Mesothelial cell of epicardium (in vitro differentiated cells): ENCODE data around the gene PRCD. TPM values are rescaled to one million over a fixed set of nuclear protein-coding genes. Genes with fewer than 3 reads are reported as not detected.
"Not testable (repeated sequence)": the region's sequence is repeated elsewhere in the genome, so short reads cannot be mapped to it uniquely, and the experiment has no call there.

Source experiments
- DNase-seq, 2 experiments: peaks; one replicate each; pipeline ENCODE4 v3.0.0; 2021; ENCODE audit warnings: low spot score in 2 of 2; ENCODE audit not compliant: unreplicated experiment in 2 of 2
- H3K27ac Mint-ChIP-seq: 2 replicates; pipeline ENCODE4 v1.8.0; 2021; ENCODE audit warnings: mixed read lengths
- H3K27me3 Mint-ChIP-seq: 2 replicates; pipeline ENCODE4 v1.8.0; 2021; ENCODE audit warnings: low read depth, mixed read lengths
- H3K36me3 Mint-ChIP-seq: 2 replicates; pipeline ENCODE4 v1.8.0; 2021; ENCODE audit warnings: mixed read lengths
- H3K4me1 Mint-ChIP-seq: 2 replicates; pipeline ENCODE4 v1.8.0; 2021; ENCODE audit warnings: mixed read lengths
- H3K4me3 Mint-ChIP-seq: 2 replicates; pipeline ENCODE4 v1.8.0; 2021; ENCODE audit warnings: mild to moderate bottlenecking, moderate library complexity, mixed read lengths
- H3K9me3 Mint-ChIP-seq: 2 replicates; pipeline ENCODE4 v1.8.0; 2021; ENCODE audit warnings: mixed read lengths
- total RNA-seq: library from RNA; stranded (reverse); gene quantifications from 3 replicates; pipeline ENCODE4 v1.2.1, GENCODE V29; 2021
- TF ChIP-seq, protein P1 (sequence below): fragments of 200-600 bp; sonication (generic); IDR thresholded peaks from one replicate; pipeline ENCODE4 v1.5.0; 2021; ENCODE audit warnings: antibody characterized with exemption; ENCODE audit not compliant: unreplicated experiment

PRCD gene
- total RNA-seq, 1 donor from 2014 or later = 9.9 TPM

DNA sequence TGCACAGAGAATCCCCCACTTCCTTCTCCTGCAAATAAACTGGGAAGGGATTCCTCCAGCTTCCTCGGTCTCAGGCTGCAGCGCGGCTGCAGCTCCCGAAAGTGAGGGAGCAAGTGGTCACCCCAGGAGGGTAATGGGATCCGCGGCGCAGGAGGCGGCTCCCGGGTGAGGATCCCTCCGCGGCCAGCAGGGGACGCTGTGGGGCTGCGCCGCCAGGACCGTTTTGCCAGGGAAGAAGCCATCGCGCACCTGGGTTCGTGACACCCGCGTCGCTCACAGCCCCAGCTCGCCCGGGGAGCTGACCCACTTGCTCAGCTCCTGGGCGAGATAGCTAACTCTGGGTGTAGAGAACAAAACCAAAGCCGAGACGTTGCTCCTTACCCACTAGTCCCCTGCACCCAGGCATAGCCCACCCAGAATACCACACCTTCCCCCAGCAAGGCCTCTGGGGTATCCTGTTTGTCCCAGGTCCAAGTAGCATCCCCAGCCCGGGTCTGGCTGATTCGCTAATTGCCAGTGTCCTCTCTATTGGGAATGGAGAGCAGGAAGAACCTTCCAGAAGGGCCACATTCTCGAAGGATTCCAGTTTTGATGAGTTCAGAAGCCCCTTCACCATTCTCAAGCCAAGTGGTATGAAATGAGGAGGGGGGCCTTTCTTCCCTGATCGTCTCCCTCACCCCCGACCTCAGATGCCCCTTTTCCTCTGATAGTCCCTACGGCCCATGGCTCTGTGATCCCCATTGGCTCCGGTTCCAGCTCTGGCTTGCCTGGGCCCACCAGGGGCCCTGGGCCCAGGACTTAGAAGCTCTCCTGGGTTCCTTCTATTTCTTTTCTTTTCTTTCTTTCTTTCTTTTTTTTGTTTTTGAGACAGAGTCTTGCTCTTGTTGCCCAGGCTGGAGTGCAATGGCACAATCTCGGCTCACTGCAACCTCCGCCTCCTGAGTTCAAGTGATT, 16.5 kb upstream of the PRCD start:
- Mint-ChIP-seq H3K9me3 (no peaks in the 10 kb centered on the region), H3K4me3 (peak overlapping the region; percentile 44), H3K36me3 (no peaks in the 10 kb centered on the region), H3K27ac (no peak overlapping the region), H3K27me3 (peaks cover 9% of the 10 kb centered on the region), H3K4me1 (peaks cover 31% of the 10 kb centered on the region)
- peak; percentile 67 to 92 for DNase-seq
- TF ChIP-seq, protein P1, sequence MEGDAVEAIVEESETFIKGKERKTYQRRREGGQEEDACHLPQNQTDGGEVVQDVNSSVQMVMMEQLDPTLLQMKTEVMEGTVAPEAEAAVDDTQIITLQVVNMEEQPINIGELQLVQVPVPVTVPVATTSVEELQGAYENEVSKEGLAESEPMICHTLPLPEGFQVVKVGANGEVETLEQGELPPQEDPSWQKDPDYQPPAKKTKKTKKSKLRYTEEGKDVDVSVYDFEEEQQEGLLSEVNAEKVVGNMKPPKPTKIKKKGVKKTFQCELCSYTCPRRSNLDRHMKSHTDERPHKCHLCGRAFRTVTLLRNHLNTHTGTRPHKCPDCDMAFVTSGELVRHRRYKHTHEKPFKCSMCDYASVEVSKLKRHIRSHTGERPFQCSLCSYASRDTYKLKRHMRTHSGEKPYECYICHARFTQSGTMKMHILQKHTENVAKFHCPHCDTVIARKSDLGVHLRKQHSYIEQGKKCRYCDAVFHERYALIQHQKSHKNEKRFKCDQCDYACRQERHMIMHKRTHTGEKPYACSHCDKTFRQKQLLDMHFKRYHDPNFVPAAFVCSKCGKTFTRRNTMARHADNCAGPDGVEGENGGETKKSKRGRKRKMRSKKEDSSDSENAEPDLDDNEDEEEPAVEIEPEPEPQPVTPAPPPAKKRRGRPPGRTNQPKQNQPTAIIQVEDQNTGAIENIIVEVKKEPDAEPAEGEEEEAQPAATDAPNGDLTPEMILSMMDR = peak; percentile 99

DNA sequence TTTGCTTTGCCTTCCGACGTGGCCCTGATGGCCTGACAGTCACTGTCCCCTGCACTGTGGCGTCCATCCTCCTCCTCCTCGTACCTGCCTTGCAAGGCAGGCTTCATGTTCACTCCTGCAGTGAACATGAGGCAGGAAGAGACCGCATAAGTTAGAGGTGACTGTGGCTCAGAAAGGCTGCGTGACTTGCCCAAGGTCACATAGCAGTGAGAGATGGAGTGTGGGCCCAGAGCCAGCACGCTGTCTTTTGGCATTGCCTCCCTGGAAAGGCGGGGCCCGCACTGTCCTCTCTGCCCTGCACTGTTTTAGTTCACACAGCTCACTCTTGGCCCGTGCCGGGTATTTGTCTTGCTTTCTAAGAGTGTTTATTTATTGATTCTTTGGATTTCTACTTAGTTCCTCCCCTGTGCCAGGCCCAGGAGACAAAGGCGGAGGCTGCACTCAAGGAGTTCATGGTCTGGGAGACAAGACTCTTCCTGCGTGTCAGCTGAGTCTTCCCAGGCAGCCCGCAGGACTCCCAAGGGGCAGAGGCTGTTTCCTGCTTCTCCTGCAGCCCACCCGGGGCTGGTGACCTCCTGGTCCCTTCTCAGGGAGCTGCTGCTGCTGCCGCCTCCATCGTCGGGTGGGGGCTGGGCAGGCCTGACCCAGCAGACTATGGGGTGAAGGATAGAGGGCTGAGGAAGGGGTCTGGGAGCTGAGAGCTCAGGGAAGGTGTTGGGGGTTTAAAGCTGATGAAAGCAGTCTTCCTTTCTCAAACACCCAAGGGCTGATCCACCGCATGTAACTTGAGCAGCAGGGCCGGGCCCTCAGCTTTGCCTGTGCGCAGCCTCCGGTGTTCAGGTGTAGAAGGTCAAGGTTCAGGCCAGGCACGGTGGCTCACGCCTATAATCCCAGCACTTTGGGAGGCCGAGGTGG, 15.0 kb upstream of the PRCD start:
- peak overlapping the region; percentile 43 for H3K27ac Mint-ChIP-seq
- H3K9me3 Mint-ChIP-seq = no peaks in the 10 kb centered on the region
- TF ChIP-seq, protein P1 = no peak

DNA sequence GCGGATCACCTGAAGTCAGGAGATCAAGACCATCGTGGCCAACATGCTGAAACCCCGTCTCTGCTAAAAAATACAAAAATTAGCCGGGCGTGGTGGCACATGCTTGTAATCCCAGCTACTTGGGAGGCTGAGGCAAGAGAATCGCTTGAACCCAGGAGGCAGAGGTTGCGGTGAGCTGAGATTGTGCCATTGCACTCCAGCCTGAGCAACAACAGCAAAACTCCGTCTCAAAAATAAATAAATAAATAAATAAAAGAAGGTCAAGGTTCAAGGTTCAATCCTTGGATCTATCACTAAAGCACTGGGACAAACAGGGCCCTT, 14.4 kb upstream of the PRCD start:
- DNase-seq, H3K27ac Mint-ChIP-seq, H3K4me3 Mint-ChIP-seq, H3K27me3 Mint-ChIP-seq, H3K9me3 Mint-ChIP-seq, H3K36me3 Mint-ChIP-seq: not testable (repeated sequence)
- H3K4me1 Mint-ChIP-seq = peaks cover 37% of the 10 kb centered on the region

More for the DNA sequence above, 15.0 kb upstream of the PRCD start:
- no peak overlapping the region for H3K4me3 Mint-ChIP-seq
- no peaks in the 10 kb centered on the region for H3K36me3 Mint-ChIP-seq
- peaks cover 32% of the 10 kb centered on the region for H3K4me1 Mint-ChIP-seq
- no peak for DNase-seq
- H3K27me3 Mint-ChIP-seq = peaks cover 9% of the 10 kb centered on the region

DNA sequence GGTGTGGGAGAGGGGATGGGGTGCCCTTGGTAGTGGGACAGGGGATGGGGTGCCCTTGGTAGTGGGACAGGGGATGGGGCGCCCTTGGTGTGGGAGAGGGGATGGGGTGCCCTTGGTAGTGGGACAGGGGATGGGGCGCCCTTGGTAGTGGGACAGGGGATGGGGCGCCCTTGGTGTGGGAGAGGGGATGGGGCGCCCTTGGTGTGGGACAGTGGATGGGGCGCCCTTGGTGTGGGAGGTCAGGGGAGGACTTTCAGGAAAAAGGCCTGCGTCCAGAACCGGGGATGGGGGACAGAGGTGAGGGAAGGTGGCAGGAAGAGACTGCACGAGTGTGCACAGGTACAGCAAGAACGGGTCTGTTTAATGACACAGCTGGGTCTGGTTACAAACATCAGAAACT, 12.8 kb upstream of the PRCD start:
- not testable (repeated sequence) for H3K4me3 Mint-ChIP-seq, H3K27me3 Mint-ChIP-seq, H3K9me3 Mint-ChIP-seq, DNase-seq, H3K36me3 Mint-ChIP-seq
- Mint-ChIP-seq H3K4me1 (peaks cover 42% of the 10 kb centered on the region), H3K27ac (peak overlapping the region; percentile 8)

DNA sequence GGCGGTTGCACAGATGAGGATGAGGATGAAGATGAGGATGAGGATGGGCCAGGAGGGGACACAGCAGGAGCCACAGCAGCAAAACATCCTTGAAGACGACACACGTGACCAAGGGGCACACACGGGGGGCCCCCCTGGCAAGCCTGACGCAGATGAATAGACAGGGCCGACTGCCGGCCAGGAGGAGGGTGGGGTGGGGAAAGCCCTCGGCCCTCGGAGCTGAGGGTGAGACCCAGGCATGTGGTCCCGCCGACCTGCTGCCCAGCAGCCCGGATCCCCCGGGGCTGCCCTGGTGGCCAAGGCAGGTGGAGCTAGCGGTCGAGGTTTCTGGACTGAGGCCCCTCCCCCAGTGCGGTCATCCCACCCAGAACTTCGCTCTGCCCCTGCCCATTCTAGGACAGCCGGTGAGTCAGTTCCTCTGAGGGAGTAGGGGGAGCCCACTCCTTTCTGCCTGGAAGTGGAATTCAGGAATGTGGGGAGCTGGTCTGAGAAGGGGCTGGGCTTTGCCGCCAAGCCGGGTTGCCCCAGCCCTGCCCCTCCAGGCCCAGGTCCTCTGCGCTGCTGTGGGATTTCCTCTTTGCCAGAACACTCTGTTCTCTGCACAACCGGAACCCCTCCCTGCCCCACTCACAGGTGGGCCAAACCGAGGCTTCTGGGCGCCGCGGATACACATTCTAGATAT, 12.3 kb upstream of the PRCD start:
- TF ChIP-seq, protein P1 = no peak
- Mint-ChIP-seq H3K9me3 (no peaks in the 10 kb centered on the region), H3K36me3 (no peaks in the 10 kb centered on the region), H3K27me3 (peaks cover 9% of the 10 kb centered on the region), H3K4me1 (peaks cover 45% of the 10 kb centered on the region), H3K4me3 (no peak overlapping the region), H3K27ac (peak overlapping the region; percentile 8)
- DNase-seq = no peak

DNA sequence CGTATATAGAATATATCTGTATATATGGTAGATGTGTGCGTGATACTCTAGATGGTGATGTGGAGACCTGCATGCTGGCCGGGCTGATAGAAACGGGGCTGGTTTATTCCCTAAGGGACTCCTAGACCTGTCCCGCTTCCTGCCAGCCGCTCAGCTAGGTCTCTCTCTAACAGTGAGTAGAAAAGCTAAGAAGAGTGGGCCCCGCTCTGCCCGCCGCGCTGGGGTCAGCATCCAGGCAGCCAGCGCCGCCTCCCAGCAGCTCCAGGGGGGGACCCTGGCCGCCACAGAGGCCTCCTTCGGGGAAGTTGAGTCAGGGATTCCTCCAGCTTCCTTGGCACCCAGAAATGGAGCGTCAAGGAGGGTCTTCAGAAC, 11.7 kb upstream of the PRCD start:
- Mint-ChIP-seq H3K4me3 (no peak overlapping the region), H3K9me3 (no peaks in the 10 kb centered on the region), H3K27me3 (peaks cover 6% of the 10 kb centered on the region), H3K27ac (no peak overlapping the region), H3K36me3 (no peaks in the 10 kb centered on the region), H3K4me1 (peaks cover 42% of the 10 kb centered on the region)
- DNase-seq = no peak
- TF ChIP-seq, protein P1 = no peak
